OCI-LY7 (cell line): ENCODE results near the gene ZNF691. TPM values are rescaled to one million over a fixed set of nuclear protein-coding genes. Genes with fewer than 3 reads are reported as not detected.
"Not testable (repeated sequence)": the region's sequence is repeated elsewhere in the genome, so short reads cannot be mapped to it uniquely, and the experiment has no call there.

Experiments used
- BruUV-seq: library from RNA; stranded (reverse); fragments of 400-500 nt; replicated peaks from 2 replicates; lab custom pipeline; 2021; lab: Mats Ljungman, UMichigan
- CTCF ChIA-PET: fragments of 300-600 bp; sonication (Branson Sonifier 250); formaldehyde crosslinking; loops from one replicate; lab custom pipeline; 2022; ENCODE audit warnings: antibody characterized with exemption; ENCODE audit not compliant: unreplicated experiment; lab: Charles Lee
- POLR2A ChIA-PET: fragments of 300-600 bp; sonication (Branson Sonifier 250); formaldehyde crosslinking; loops from one replicate; lab custom pipeline; 2022; ENCODE audit warnings: antibody characterized with exemption; lab: Charles Lee
- DNase-seq: peaks from one replicate; pipeline ENCODE4 v3.0.0-alpha.2; 2015; ENCODE audit warnings: low spot score
- H2AFZ ChIP-seq: fragments of 200-600 bp; sonication (generic), shearing (Covaris generic); 2 replicates; pipeline ENCODE4 v1.6.1; 2014; ENCODE audit warnings: mild to moderate bottlenecking, antibody characterized with exemption, low read length, moderate library complexity
- H3K27ac ChIP-seq: fragments of 200-600 bp; sonication (generic); 2 replicates; pipeline ENCODE4 v1.5.1; 2014; ENCODE audit warnings: mixed run types, low read depth, mild to moderate bottlenecking, moderate library complexity, low read length, inconsistent platforms; ENCODE audit not compliant: poor library complexity, severe bottlenecking
- H3K36me3 ChIP-seq: fragments of 200-600 bp; sonication (generic); 2 replicates; pipeline ENCODE4 v1.6.1; 2014; ENCODE audit warnings: mild to moderate bottlenecking, antibody characterized with exemption, low read length, moderate library complexity, mixed read lengths; ENCODE audit not compliant: insufficient read depth
- H3K4me1 ChIP-seq: fragments of 200-600 bp; sonication (generic); 2 replicates; pipeline ENCODE4 v1.5.1; 2014; ENCODE audit warnings: mild to moderate bottlenecking, low read length; ENCODE audit not compliant: insufficient read depth, poor library complexity, severe bottlenecking
- H3K4me2 ChIP-seq: fragments of 200-600 bp; sonication (generic); 2 replicates; pipeline ENCODE4 v1.6.1; 2014; ENCODE audit warnings: mild to moderate bottlenecking, low read length
- H3K4me3 ChIP-seq: fragments of 200-600 bp; sonication (generic); 2 replicates; pipeline ENCODE4 v1.5.1; 2014; ENCODE audit warnings: mild to moderate bottlenecking, low read depth, low read length; ENCODE audit not compliant: poor library complexity, severe bottlenecking
- H3K79me2 ChIP-seq: fragments of 200-600 bp; sonication (generic); 2 replicates; pipeline ENCODE4 v1.6.1; 2016; ENCODE audit warnings: low read depth, mild to moderate bottlenecking, low read length, moderate library complexity, mixed read lengths; ENCODE audit not compliant: insufficient read depth
- H3K9me2 ChIP-seq: fragments of 200-600 bp; sonication (generic); 2 replicates; pipeline ENCODE4 v1.6.1; 2016; ENCODE audit warnings: mild to moderate bottlenecking, low read length, mixed read lengths; ENCODE audit not compliant: insufficient read depth
- H3K9me3 ChIP-seq: fragments of 200-600 bp; sonication (generic); 2 replicates; pipeline ENCODE4 v1.6.1; 2014; ENCODE audit warnings: mild to moderate bottlenecking, mixed run types, low read length, mixed read lengths
- H4K20me1 ChIP-seq: fragments of 200-600 bp; sonication (generic); 2 replicates; pipeline ENCODE4 v1.6.1; 2014; ENCODE audit warnings: mild to moderate bottlenecking, antibody characterized with exemption, low read length, moderate library complexity, mixed read lengths; ENCODE audit not compliant: insufficient read depth
- CTCF ChIP-seq: fragments of 200-600 bp; sonication (generic); conservative IDR thresholded peaks from 2 replicates; pipeline ENCODE4 v1.5.1; 2014; ENCODE audit warnings: mild to moderate bottlenecking, antibody characterized with exemption, low read length, moderate library complexity, mixed read lengths
- EZH2phosphoT487 ChIP-seq: fragments of 200-600 bp; sonication (generic); IDR thresholded peaks from 2 replicates; pipeline ENCODE4 v1.6.1; 2018; ENCODE audit warnings: low read depth, borderline replicate concordance, mild to moderate bottlenecking, mixed run types, antibody characterized with exemption, low read length, moderate library complexity, mixed read lengths
- intact Hi-C: fragments of 100-400 bp; cut with micrococcal nuclease; formaldehyde crosslinking; loops from one replicate; pipeline ENCODE4 v1.10.0; 2022; ENCODE audit not compliant: unreplicated experiment
- total RNA-seq, 2 experiments: library from RNA; depleted of rRNA in 1 of 2; stranded (reverse); fragments of >200 nt in 1 of 2; shearing (Covaris generic) in 1 of 2; gene quantifications; 2 replicates each; pipeline ENCODE4 v1.2.3, GENCODE V29; 2014 to 2022

The ZNF691 gene
- total RNA-seq, 2 experiments from 2014 or later = 17.8 to 21.1 TPM

- H3K79me2 ChIP-seq = peaks cover 18% of the 10 kb centered on the region
- no peak for TF ChIP-seq CTCF
- no peak for TF ChIP-seq EZH2phosphoT487
- H4K20me1 ChIP-seq = no peaks in the 10 kb centered on the region
- DNase-seq = peak; percentile 20
- H3K9me3 ChIP-seq = no peaks in the 10 kb centered on the region
- no peak overlapping the region for H2AFZ ChIP-seq
- CTCF ChIA-PET = no interaction called here
- no peak overlapping the region for H3K4me3 ChIP-seq
- BruUV-seq = no TSS peak
- H3K27ac ChIP-seq = peak overlapping the region; percentile 50
- H3K4me1 ChIP-seq = peaks cover 56% of the 10 kb centered on the region
- peak overlapping the region; percentile 50 for H3K4me2 ChIP-seq
- H3K36me3 ChIP-seq = peaks cover 46% of the 10 kb centered on the region
- no peaks in the 10 kb centered on the region for H3K9me2 ChIP-seq
- POLR2A ChIA-PET = no interaction called here
- intact Hi-C loops = no loop called here
These were observed 6.2 kb downstream of the ZNF691 start for GRCh38 chr1:42852608-42852980.

DNA sequence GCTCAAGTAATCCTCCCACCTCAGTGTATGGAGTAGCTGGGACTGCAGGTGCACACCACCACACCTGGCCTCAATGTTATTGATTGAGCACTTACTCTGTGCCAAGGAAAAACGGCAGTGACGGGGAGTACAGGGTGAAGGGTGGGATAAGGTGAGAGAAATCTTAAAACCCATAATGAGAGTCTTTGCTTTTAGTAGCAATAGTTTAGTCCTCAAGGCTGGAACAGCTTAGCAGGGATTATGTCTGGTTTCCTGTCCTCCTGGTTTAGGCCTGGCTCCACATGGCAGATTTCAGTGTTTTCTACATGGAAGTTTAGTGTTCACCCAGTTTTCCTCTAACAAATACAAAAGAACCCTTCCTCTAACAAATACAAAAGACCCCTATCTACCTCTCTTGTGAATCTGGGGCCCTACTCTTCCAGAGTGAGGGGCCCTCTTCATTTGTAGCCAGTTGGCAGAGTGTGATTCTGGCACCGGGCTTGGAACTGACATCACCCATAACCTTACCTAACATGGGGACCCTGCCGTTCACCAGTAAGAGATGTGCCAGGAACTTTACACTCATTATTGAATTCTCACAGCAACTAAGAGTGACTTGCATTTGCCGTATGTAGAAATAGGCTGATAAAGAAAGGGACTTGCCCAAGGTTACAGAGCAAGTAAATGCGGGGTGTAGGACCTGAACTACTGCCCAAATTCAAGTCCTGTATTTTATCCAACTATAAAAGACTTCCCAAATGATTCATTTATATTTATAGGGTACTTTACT, 6.9 kb downstream of the ZNF691 start:
- Histone ChIP-seq H3K4me1 (peaks cover 49% of the 10 kb centered on the region), H3K36me3 (peaks cover 46% of the 10 kb centered on the region), H3K9me3 (no peaks in the 10 kb centered on the region), H3K9me2 (no peaks in the 10 kb centered on the region), H3K27ac (peak overlapping the region; percentile 50), H2AFZ (no peak overlapping the region), H3K79me2 (peaks cover 10% of the 10 kb centered on the region; the same call in 1 of the 2 replicates), H4K20me1 (no peaks in the 10 kb centered on the region), H3K4me3 (no peak overlapping the region), H3K4me2 (0 out of 2 replicates have a peak overlapping the region, but pooled peaks have one; percentile 50)
- ChIA-PET POLR2A (interaction anchor here (0.7 kb wide), 1 partner anchor 1799 kb away, joined by 4 read pairs; no protein-coding TSS in a partner anchor), CTCF (no interaction called here)
- TF ChIP-seq EZH2phosphoT487 = no peak
- TF ChIP-seq CTCF = no peak
- DNase-seq = no peak
- no TSS peak for BruUV-seq
- intact Hi-C loops = no loop called here

DNA sequence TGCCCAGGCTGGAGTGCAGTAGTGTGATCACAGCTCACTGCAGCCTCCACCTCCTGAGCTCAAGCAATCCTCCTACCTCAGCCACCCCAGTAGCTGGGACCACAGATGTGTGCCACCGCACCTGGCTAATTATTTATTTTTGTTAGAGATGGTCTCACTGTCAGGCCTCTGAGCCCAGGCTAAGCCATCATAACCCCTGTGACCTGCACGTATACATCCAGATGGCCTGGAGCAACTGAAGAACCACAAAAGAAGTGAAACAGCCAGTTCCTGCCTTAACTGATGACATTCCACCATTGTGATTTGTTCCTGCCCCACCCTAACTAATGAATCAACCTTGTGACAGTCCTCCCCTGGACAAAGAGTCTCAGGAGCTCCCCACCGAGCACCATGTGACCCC, 10.1 kb downstream of the ZNF691 start:
- BruUV-seq, H4K20me1 ChIP-seq, intact Hi-C loops, H3K9me3 ChIP-seq, CTCF ChIA-PET, POLR2A ChIA-PET, H3K4me3 ChIP-seq, H3K4me2 ChIP-seq, H3K9me2 ChIP-seq, H2AFZ ChIP-seq, H3K27ac ChIP-seq, H3K79me2 ChIP-seq, DNase-seq: not testable (repeated sequence)
- Histone ChIP-seq H3K36me3 (peaks cover 20% of the 10 kb centered on the region), H3K4me1 (peaks cover 17% of the 10 kb centered on the region)

DNA sequence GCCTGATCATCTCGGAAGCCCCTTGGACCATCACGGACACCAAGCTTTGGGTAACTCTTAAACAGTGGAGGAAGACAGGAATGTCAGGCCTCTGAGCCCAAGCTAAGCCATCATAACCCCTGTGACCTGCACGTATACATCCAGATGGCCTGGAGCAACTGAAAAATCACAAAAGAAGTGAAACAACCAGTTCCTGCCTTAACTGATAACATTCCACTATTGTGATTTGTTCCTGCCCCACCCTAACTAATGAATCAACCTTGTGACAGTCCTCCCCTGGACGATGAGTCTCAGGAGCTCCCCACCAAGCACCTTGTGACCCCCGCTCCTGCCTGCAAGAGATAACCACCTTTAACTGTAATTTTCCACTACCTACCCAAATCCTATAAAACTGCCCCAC, 13.0 kb downstream of the ZNF691 start:
- CTCF ChIA-PET = not testable (repeated sequence)

More for the DNA sequence above, 13.0 kb downstream of the ZNF691 start:
- BruUV-seq, H3K9me2 ChIP-seq, H2AFZ ChIP-seq, H4K20me1 ChIP-seq, H3K4me3 ChIP-seq, H3K4me1 ChIP-seq, H3K36me3 ChIP-seq, H3K4me2 ChIP-seq, intact Hi-C loops, H3K9me3 ChIP-seq, H3K27ac ChIP-seq, H3K79me2 ChIP-seq, DNase-seq: not testable (repeated sequence)
- POLR2A ChIA-PET = interaction anchor here (0.7 to 1.6 kb wide), 2 partner anchors 12 to 225 kb away, joined by 3 to 8 read pairs; partner anchors contain the start of gene ZNF691
